GM12892 (cell line): ENCODE results near the gene EARS2.

Experiments used
- POLR2A ChIP-seq: IDR thresholded peaks from 2 replicates; pipeline ENCODE4 v1.6.1; 2011; ENCODE audit warnings: low read depth, low read length, control low read depth
- POLR2AphosphoS5 ChIP-seq: IDR thresholded peaks from 2 replicates; pipeline ENCODE4 v1.6.1; 2011; ENCODE audit warnings: low read depth, low read length, control low read depth
- TAF1 ChIP-seq: IDR thresholded peaks from 2 replicates; pipeline ENCODE4 v1.6.1; 2011; ENCODE audit warnings: low read depth, mild to moderate bottlenecking, control low read depth, low read length, borderline replicate concordance

DNA sequence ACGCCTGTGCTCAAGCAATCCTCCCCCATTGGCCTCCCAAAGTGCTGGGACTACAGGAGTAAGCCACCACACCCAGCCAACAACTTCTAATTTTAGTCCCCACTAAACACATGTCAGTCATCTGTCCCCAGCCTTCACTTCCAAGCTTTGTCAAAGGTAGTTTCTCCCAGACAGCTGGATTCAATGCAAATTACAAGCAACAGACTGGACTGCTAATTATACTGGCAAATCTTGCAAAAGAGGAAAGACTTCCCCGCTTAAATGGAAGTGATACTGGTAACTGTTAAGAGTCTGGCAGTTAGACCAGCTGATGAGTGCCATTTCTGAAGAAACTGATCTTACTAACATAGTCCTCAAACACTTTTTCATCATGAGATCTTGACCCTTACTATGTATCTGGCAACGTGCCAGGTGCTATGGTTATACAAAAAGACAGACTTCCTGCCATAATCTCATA lies 38.7 kb downstream of the EARS2 start:
- TF ChIP-seq POLR2AphosphoS5 (no peak), TAF1 (no peak), POLR2A (no peak)
